Measurements from ENCODE around the gene NLRC3. TPM values are rescaled to one million over a fixed set of nuclear protein-coding genes. Genes with fewer than 3 reads are reported as not detected.
A peak's percentile ranks its signal among the peaks of the same experiment; 100 is the strongest.

The NLRC3 gene
- total and polyA plus RNA-seq, 2 donors from 2014 or later = 0.52 to 5.3 TPM

GRCh38 chr16:3509470-3509928, 67.7 kb downstream of the NLRC3 start:
- Histone ChIP-seq H3K36me3 (ENCODE audit: control insufficient read depth in 2 of 3, insufficient read depth in 3 of 3, low read length in 3 of 3) (peaks cover 0 to 39% (median 30%) of the 10 kb centered on the region in 3 donors), H3K27me3 (ENCODE audit: control insufficient read depth, insufficient read depth, low read length) (no peaks in the 10 kb centered on the region), H3K4me3 (ENCODE audit: low read length in 3 of 3) (no peak overlapping the region), H3K4me1 (ENCODE audit: control insufficient read depth in 2 of 3, insufficient read depth in 2 of 3, low read depth in 1 of 3, low read length in 3 of 3) (no peaks in the 10 kb centered on the region), H3K27ac (ENCODE audit: low read depth in 2 of 2, low read length in 2 of 2) (no peak overlapping the region), H3K9me3 (ENCODE audit: control insufficient read depth in 2 of 3, insufficient read depth in 1 of 3, low read length in 3 of 3) (no peaks in the 10 kb centered on the region), H3K9ac (ENCODE audit: low read length in 3 of 3) (no peak overlapping the region)
- DNase-seq (peak in 2 of 5 donors; percentile 16 to 73), FAIRE-seq (no peak)
- no peak for TF ChIP-seq CTCF (IDR thresholded peaks at IDR 0.05; ENCODE audit: borderline replicate concordance, extremely low read depth, insufficient read depth)
- intact Hi-C loops (cut with DNase I) = no loop called here

- TF ChIP-seq CTCF (IDR thresholded peaks at IDR 0.05; ENCODE audit: borderline replicate concordance, extremely low read depth, insufficient read depth) = no peak
- Histone ChIP-seq H3K4me1 (ENCODE audit: control insufficient read depth in 2 of 3, insufficient read depth in 2 of 3, low read depth in 1 of 3, low read length in 3 of 3) (no peaks in the 10 kb centered on the region), H3K36me3 (ENCODE audit: control insufficient read depth in 2 of 3, insufficient read depth in 3 of 3, low read length in 3 of 3) (peaks cover 0 to 32% (median 25%) of the 10 kb centered on the region in 3 donors), H3K9ac (ENCODE audit: low read length in 3 of 3) (no peak overlapping the region), H3K4me3 (ENCODE audit: low read length in 3 of 3) (no peak overlapping the region), H3K27me3 (ENCODE audit: control insufficient read depth, insufficient read depth, low read length) (no peaks in the 10 kb centered on the region), H3K9me3 (ENCODE audit: control insufficient read depth in 2 of 3, insufficient read depth in 1 of 3, low read length in 3 of 3) (no peaks in the 10 kb centered on the region), H3K27ac (ENCODE audit: low read depth in 2 of 2, low read length in 2 of 2) (no peak overlapping the region)
- DNase-seq (peak in 1 of 5 donors; percentile 11), FAIRE-seq (no peak)
- intact Hi-C loops (cut with DNase I) = no loop called here
These were observed 68.5 kb downstream of the NLRC3 start for GRCh38 chr16:3508736-3509135.

GRCh38 chr16:3503523-3503922, 73.7 kb downstream of the NLRC3 start:
- FAIRE-seq = no peak
- peak in 2 of 5 donors; percentile 28 to 71 for DNase-seq
- H3K9ac ChIP-seq (ENCODE audit: low read length in 3 of 3) = no peak overlapping the region
- no peaks in the 10 kb centered on the region for H3K27me3 ChIP-seq (ENCODE audit: control insufficient read depth, insufficient read depth, low read length)
- peaks cover 0 to 9% (median 0%) of the 10 kb centered on the region in 3 donors for H3K4me1 ChIP-seq (ENCODE audit: control insufficient read depth in 2 of 3, insufficient read depth in 2 of 3, low read depth in 1 of 3, low read length in 3 of 3)
- H3K36me3 ChIP-seq (ENCODE audit: control insufficient read depth in 2 of 3, insufficient read depth in 3 of 3, low read length in 3 of 3) = peaks cover 0 to 10% (median 8%) of the 10 kb centered on the region in 3 donors
- no peaks in the 10 kb centered on the region for H3K9me3 ChIP-seq (ENCODE audit: control insufficient read depth in 2 of 3, insufficient read depth in 1 of 3, low read length in 3 of 3)
- intact Hi-C loops (cut with DNase I) = no loop called here
- H3K4me3 ChIP-seq (ENCODE audit: low read length in 3 of 3) = no peak overlapping the region
- no peak for TF ChIP-seq CTCF (IDR thresholded peaks at IDR 0.05; ENCODE audit: borderline replicate concordance, extremely low read depth, insufficient read depth)
- H3K27ac ChIP-seq (ENCODE audit: low read depth in 2 of 2, low read length in 2 of 2) = no peak overlapping the region
